Inflammatory macrophage (primary cell): ENCODE data around the gene FBF1.

Experiments used
- DNase-seq, 2 donors: peaks; one replicate each; pipeline ENCODE4 v3.0.0-alpha.2; 2020 to 2022

Gene FBF1

DNA sequence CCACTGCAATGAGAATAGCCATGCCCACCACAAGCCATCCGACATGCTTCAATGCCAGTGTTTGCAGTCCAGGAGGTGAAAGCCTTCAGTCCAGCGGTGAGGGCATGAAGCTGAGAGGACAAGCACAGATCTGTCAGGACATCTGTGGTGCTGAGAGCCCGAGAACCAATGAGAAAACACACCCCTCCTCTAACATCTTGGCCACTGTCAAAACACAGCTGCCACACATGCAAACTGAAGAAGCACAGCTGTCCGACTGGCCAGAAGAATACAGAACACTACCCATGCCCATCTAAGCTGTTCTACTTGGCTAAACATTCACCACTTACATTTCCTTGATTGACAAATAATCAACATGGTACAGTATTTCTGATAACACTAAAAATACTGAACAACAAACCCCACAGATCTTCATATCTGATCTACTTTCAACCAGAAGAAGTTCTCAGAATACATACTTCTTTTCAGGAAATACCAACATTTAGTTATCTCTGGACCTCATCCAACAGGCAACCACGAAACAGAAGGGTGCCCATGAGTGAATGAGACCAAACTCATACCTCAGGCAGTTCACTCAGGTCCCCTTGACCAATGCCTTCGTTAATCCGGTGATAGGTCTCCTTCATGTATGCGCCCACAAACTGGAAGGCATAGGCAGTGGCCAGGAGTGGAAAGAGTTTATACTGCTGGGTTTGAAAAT lies 10.2 kb upstream of the FBF1 start:
- no peak for DNase-seq

DNA sequence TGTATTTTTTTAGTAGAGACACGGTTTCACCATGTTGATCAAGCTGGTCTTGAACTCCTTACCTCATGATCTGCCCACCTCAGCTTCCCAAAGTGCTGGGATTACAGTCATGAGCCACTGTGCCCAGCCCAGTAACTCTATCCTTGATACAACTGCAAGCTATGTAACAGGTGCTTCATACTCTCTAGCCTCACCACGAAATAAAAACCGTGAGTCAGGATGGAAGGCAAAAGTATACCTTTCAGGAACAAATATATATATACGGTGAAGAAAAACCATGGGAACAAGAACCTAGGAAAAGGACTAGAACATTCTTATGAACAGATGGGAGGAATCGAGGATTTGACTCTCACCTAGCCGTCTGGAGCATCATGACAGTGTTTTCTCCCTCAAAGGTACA lies 9.6 kb upstream of the FBF1 start:
- no peak for DNase-seq

DNA sequence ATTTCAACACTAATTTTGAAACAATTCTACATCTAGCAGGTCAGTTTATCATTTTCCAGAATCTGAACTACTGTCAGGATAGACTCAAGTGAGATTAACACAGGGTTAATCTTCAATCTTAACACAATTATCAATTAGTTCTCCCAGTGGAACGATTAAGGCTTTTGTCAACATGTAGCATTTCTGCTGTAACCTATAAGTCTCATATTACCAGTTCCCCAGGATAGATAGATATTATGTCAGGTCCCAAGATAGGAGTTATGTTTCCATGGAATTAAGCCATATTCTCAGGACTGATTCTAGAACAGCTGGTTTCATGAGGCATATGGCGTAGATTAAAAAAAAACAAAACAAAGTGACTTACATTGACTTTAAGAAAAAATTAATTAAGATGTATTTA lies 4.4 kb upstream of the FBF1 start:
- no peak for DNase-seq

DNA sequence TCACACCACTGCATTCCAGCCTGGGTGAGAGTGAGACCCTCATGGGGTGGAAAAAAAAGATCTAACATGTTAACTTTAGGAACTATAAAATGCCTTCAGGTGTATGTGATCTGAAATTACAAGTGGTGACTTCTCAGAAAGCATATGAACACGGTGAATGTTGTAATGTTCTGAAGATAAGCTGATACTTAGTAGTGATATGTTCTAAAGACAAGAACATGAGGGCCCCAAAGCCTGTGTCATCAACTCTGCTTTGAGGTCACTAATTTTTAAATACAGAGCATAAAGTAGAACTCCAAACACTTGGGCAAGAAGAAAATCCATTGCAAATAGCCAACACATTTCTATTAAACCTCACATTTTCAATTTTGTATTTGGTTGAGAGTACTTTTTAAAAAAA lies 2.6 kb upstream of the FBF1 start:
- DNase-seq, result no peak

DNA sequence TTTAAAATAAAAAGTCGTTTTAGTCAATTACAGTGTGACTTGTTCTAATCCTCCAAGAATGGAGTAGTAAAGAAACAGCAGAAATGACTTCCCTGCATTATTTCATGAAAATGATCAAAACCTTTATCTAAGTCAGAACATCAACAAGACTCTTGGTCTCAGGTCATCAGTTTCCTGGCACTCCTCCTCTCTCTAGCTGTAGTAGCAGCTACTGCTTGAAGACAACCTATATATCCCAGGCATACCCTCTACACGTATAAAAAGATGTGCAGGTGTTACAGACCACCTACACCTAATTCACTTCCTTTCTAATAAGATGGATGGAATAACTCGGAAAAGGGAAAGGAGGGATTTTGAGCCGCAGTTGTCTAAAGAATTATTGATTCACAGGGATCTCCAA lies 1.6 kb upstream of the FBF1 start:
- DNase-seq, result no peak

DNA sequence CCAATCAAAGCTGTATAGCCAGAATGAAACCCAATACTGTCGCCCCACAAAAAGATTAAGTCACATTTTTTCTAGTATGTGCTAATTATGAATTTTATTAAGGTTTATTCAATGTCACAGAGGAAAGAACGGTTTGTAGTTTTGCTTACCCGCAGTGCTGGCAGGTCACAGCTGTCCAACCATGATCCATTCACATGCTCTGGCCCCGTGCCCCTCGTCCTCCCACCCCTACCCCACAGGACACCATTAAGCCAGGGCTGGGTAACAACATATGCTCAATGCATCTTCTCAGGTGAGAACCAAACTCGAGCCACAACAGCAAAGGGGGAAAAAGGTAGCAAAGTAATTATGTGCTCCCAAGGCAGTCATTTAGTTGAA lies 589 bp upstream of the FBF1 start:
- no peak for DNase-seq

DNA sequence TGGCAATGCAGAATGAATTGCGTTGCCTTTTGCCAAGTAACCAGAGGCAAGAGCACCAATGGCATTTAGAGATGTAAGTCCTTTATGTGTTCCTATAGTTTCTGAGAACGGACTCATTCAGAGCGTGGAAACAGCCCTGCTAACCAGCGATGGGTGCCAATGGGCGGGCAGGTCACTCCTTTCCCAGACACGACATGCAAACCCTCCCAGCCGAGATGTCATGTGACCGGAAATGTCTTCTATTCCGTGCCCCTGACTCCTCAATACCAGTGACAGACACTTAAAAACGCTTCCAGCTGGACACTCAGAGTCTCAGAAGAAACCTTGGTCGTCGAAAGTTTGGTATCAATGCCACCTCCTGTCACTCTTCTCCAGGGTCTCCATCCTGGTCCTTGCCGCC lies 3.2 kb downstream of the FBF1 start:
- no peak for DNase-seq

DNA sequence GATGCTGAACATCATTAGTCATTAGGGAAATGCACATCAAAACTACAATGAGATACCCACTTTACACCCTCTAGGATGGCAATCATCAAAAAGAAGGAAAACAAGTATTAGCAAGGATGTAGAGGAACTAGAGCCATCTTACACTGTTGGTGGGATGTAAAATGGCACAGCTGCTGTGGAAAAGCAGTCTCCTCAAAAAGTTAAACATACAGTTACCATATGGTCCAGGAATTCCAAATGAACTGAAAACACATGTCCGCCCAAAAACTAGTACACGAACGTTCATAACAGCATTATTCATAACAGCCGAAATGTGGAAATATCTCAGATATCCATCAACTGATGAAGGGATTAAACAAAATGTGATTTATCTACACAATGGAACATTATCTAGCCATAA lies 7.0 kb downstream of the FBF1 start:
- no peak for DNase-seq

DNA sequence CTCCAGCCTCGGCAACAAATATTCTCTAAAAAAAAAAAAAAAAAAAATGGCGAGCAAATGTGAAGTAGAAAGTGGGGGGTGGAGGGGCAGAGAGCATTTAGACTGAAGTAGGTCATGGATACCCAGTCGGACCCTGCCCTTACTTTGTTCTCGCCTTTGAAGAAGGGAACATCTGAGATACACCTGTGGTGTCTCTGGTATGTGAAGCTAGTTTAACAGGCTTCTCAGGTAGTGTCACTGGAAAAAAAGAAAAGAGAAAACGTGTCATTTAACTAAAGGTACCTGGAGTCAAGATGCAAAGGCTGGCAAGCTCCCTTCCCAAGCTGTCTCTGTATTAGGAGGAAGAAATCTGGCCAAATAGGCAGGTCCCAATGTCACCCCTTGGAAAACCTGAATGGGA lies 8.0 kb downstream of the FBF1 start:
- no peak for DNase-seq

DNA sequence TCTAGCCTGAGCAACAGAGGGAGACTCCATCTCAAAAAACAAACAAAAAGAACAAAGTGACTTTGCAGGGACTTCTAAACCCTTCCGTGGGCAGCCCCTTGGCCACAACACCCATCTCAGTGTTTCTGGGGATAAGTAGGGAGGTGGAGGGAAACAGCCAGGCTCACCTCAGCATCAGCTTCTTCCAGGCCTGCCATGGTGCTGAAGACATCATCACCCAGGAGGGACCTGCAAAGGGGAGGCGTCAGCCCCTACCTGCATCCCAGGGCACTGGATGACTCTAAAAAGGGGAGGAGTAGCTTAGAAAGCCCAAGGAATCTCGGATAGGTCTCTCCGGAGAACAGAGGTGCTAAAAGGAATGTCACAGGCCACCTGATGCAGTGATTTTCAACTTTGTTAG lies 9.8 kb downstream of the FBF1 start:
- DNase-seq, result no peak

DNA sequence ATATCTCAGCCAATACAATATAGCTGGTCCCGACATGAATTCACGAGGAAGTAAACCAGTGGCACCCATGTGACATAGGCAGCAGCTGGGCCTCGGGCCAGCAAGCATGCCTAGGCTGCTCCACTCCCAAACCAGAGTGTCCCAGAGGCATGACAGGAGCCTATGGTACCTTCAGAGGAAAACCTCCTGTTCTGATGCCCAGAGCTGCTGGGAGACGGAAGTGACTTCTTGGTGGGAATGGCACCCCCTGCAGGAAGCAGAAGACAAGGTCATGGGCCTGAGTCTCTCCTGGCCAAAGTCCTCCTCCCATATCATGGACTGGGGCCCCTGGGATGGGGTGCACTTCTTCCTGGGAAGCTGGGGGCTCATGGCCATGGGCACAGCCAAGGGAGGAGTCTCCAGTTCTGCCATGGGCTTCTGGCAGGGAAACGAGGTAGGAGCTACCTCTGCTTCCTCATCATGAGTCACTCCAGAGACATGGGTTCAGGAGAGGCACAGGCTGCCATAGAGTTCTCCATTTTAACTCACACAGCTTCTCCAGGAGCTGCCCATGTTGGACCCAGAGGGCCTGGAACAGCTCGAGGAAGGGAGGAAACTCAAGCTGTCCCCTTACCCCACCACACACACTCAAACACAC lies 13.4 kb downstream of the FBF1 start:
- peak; percentile 37 to 42 for DNase-seq

DNA sequence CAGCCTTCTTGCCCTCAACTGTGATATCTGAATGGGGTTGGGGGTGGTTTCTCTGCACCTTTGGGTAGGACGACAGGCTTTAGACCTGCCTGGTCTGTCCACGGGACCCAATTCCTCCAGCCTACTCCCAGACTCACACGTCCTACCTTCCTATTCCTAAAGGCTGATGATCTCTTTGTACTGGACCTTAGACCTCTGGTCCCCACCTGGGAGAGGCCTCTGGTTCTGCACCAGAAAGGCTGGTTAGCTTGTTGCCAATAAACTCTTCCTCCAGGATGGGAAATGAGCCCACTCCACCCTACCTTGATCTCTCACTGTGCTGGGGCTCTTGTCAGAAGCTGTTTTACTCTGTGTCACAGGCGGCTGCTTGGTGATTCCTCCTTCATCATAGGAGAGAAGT lies 14.4 kb downstream of the FBF1 start:
- no peak for DNase-seq

DNA sequence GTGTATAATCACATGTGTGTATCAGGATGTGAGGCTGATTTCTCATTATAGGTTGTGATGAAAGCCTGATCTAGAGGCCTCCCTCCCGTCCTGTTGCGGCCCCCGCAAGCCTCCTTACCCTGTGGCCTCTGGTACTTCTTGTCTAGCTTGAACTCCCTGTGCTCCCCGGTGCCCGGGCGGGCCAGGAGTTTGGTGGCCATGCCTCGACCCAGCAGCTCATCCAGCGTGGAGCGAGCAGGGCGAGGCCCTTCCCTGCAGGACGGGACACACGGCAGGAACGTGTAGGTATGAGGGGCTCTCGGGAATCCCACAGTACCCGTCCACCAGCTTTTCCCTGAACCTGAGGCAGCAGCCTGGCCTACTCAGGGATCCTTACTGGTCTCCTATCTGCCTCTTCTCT lies 14.9 kb downstream of the FBF1 start:
- DNase-seq, result no peak

DNA sequence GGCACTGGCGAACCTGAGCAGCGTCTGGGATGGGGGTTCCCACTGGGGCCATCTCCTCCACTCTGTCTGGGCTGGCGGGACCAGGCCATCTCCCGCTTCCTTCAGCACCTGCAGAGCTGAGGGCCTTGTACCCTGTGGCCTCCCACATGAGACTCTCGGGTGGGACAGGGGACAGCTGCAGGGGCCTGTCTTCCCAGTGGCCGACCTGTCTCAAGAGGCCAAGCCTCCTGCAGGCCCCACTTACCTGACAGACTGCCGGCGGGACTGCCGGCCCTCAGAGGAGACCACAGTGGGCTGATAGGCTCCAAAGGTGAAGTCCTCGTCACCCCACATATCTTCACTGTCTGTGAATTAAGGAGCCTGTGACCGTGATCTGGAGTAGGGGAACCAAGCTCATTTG lies 15.7 kb downstream of the FBF1 start:
- DNase-seq, result no peak

DNA sequence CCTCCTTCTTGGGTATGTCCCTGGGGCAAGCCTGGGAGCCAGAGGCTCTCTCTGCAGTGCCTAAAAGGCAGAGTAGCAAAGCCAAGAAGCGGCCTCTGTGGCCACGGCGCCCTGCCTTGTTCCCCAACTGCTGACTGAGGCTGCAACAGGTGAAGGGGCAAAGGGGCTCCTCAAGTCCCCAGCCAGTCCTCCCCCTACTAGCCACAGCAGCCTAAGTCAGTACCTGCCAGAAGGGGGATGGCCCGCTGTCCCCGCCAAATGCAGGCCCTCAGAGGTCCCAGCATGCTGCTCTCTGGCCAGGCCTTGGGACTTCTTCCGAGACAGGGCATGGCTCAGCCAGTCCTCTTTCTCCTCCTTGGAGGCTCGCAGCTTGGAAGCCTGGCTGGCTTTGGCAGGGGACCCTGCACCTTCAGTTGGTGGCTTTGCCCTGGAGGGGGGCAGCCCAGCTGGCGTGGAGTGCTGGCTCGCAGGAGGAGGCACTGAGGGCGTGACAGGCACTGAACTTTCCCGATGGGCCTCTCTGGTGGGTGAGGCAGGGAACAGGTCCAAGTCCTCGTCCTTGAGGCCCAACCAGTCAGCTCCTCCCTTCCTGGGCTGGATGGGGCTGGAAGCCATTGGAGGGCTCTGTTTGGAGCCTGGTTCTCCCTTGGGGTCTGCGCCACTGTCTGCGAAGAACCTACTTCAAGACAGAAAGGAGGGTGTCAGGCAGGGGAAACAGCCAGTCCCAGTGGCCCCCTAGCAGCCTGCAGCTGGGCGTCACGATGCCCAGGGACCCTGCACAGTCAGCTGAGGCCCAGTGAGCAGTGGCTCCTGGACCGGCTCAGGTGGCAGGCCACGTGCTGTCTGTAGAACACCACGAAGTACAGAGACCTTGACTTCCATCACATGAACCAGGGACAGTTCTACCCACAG lies 17.6 kb downstream of the FBF1 start:
- no peak for DNase-seq

DNA sequence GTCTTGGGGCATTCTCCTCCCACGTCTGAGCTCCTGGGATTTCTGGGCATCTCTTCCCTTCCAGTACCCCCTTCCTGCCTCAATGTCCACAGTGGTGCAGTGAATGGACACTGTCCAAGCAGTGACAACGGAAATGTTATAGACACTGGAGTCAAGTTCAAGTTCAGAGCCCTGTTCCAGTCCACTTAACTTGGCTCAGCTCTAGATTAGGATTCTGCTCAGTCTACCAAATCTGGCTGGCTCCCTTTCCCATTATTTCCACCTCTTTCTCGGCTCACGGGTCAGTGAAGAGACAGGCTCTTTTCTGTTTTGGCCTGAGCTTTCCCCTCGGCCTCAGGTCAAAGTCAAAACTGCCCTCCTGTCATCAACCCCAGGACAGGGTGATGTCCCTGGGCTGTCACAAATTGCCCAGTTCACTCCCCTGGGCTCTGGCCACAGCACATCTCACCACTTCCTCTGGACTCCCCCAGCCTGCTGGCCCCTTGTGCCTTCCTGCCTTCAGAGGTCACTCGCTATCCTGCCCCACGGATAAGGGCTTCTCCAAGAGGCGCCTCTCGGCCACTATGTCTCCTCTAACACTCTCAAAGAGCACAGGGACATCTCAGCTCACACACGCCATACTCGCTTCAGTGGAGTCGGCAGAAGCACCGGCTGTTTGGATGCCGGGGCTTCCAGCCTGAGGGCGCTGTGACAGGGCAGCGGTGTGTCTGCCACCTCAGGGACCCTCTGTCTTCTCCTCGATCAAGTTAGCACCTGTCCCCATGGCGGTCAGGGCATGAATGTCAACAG lies 18.5 kb downstream of the FBF1 start:
- no peak for DNase-seq

DNA sequence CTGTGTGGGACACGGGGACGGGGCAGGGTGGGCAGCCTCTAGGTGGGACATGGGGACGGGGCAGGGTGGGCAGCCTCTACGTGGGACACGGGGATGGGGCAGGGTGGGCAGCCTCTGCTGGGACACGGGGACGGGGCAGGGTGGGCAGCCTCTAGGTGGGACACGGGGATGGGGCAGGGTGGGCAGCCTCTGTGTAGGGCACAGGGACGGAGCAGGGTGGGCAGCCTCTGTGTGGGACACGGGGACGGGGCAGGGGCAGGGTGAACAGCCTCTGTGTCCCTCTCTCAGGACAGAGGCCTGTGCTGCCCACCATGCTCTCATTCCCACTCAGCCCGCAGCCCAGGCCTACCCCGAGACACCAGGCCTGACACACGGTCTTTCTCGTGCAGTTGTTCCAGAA lies 19.2 kb downstream of the FBF1 start:
- DNase-seq, result no peak

DNA sequence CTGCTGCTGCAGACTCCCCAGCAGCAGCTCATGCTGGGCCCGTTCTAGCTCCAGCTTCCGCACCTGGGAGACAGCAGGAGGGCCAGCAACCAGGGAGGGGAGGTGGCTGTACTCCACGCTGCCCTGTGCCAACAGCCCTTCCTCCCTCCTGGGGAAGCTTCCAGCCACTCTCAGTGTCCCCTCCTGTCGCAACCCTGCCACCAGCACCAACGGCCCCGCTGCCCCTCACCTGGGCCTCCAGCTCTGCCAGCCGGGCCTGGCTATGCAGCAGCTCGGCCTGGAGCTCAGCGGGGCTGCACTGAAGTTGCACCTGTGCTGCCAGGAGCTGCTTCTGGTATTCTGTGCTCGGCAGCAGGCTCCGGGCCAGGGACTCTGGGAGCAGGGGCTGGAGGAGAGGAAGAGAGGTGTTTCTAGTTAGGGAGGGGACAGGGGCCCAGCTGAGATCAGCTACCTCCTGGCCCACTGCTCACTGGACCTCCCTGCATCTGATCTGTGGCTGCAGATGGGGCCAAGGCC lies 20.7 kb downstream of the FBF1 start:
- DNase-seq, result no peak

DNA sequence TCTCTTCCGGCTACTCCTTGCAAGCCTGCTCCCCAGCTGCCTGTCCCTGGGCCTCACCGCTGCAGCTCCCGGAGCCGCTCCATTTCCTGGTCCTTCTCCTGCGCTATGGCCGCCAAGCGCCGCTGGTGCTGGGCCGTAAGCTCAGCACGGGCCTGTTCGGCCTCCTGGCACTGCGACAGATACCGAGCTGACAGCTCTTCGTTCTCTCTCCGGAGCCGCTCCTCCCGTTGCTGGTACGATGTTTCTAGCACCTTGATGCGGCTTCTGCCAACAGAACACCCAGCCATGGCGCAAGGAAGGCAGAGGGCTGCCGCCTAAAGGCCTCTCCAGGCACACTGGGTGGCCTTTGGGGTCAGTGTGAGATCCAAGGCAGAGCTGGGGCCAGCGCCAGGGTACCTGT lies 21.2 kb downstream of the FBF1 start:
- DNase-seq, result no peak

DNA sequence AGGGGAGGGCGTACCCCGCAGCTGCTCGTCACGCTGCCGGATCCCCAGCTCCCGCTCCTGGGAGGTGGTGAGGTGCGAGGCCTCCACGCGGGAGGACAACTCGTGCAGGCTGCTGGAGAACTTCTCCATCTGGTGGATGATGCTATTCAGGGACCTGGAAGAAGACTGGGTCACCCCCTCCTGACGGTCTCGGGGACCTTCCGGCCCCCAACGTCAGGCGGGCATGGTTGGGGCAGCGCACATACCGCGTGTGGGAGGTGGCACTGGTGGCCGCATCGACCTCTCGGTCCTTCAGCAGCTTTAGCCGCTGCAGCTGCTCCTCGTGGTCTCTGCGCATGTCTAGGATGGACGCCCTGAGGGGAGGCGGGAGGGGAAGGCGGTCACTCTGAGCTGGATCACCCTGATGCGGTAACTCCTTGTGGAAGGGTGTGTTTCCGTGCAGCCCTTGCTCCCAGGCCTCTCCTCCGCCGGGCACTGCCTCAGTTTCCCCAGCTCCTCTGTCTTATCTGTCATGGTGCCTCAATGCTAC lies 22.9 kb downstream of the FBF1 start:
- no peak for DNase-seq

DNA sequence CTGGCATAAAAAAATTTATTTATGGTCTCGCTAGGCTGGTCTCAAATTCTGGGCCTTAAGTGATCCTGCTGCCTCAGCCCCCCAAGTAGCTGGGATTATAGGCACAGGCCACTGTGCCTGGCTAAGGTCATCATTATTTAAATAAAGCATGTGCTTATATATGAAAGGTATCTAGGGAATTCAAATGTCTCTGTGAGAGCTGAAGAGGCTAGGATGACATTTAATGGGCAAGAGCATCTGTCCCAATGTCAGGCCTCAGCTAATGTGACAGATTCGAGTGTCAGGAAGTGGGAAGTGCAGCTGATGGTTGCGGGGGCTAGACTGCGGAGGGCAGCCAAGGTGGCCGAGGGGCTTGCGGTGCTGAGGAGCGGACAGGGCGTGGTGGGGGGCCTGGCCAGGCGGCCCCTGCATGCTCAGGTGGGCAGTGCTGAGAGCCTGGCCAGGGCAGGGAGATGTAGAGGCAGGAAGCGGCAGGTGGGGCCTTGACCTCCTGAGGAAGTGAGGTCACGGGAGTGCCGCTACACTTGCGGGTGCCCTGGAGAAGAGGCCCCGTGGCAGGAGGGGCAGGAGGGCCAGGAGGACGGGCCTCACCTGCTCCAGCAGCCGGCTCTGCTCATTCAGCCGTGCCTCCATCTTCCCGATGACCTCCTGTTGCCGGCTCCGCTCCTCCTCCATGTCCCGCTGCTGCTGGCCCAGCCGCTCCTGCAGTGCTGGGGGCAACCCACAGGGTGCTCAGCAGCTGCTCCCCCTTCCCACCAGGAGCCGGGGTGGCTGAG lies 23.5 kb downstream of the FBF1 start:
- no peak for DNase-seq

DNA sequence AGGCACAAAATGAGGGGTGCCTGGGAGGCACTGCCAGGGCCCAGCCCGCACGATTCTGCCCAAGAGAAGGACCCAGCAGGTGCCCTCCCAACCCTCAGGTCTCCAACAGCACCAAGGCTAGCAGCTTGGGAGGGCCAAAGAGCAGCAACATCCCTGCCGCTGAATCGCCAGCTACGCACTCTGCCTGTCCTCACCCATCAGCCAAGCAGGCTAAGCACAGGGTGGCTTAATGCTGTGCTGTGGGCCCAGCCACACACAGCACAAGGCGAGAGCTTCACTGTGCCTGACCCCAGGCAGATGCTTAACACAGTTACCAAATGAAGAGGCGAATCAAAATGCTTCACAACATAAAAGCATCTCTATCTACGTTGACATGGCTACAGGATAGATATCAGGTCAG lies 25.6 kb downstream of the FBF1 start:
- no peak for DNase-seq
